ENCODE measurements around the gene TRIM4.
"Not testable (repeated sequence)": the region's sequence is repeated elsewhere in the genome, so short reads cannot be mapped to it uniquely, and the experiment has no call there.

The TRIM4 gene

GRCh38 chr7:99898836-99899235 is 20.5 kb downstream of the TRIM4 start:
- POLR2A ChIA-PET (ENCODE audit: low non-redundant PET): no interaction called here
- DNase-seq (ENCODE audit: low spot score): no peak
- no peak overlapping the region for H3K27ac ChIP-seq
- no peak for TF ChIP-seq CTCF (conservative IDR thresholded peaks at IDR 0.05; ENCODE audit: low read depth)
- CTCF ChIA-PET: interaction anchor here (0.6 kb wide), 1 partner anchor 18 kb away, joined by 3 read pairs; no protein-coding TSS in a partner anchor

- no peak for TF ChIP-seq CTCF (conservative IDR thresholded peaks at IDR 0.05; ENCODE audit: low read depth)
- no peak for DNase-seq (ENCODE audit: low spot score)
- CTCF ChIA-PET: no interaction called here
- POLR2A ChIA-PET (ENCODE audit: low non-redundant PET): no interaction called here
- no peak overlapping the region for H3K27ac ChIP-seq
Measured at GRCh38 chr7:99898023-99898357, 21.3 kb downstream of the TRIM4 start.

GRCh38 chr7:99897322-99898022 is 21.9 kb downstream of the TRIM4 start:
- no peak for TF ChIP-seq CTCF (conservative IDR thresholded peaks at IDR 0.05; ENCODE audit: low read depth)
- ChIA-PET POLR2A (ENCODE audit: low non-redundant PET) (no interaction called here), CTCF (no interaction called here)
- no peak for DNase-seq (ENCODE audit: low spot score)
- no peak overlapping the region for H3K27ac ChIP-seq

- ChIA-PET POLR2A (ENCODE audit: low non-redundant PET) (no interaction called here), CTCF (interaction anchor here (0.6 kb wide), 1 partner anchor 168 kb away, joined by 3 read pairs; no protein-coding TSS in a partner anchor)
- TF ChIP-seq CTCF (conservative IDR thresholded peaks at IDR 0.05; ENCODE audit: low read depth): no peak
- no peak overlapping the region for H3K27ac ChIP-seq
- DNase-seq (ENCODE audit: low spot score): no peak
Measured at GRCh38 chr7:99894738-99895137, 24.6 kb downstream of the TRIM4 start.

GRCh38 chr7:99893280-99893679 is 26.1 kb downstream of the TRIM4 start:
- no peak for TF ChIP-seq CTCF (conservative IDR thresholded peaks at IDR 0.05; ENCODE audit: low read depth)
- H3K27ac ChIP-seq: no peak overlapping the region
- no peak for DNase-seq (ENCODE audit: low spot score)
- ChIA-PET POLR2A (ENCODE audit: low non-redundant PET) (no interaction called here), CTCF (interaction anchor here (0.6 kb wide), 1 partner anchor 19 kb away, joined by 6 read pairs; no protein-coding TSS in a partner anchor)

- H3K27ac ChIP-seq; DNase-seq (ENCODE audit: low spot score); POLR2A ChIA-PET (ENCODE audit: low non-redundant PET); CTCF ChIA-PET: not testable (repeated sequence)
Measured at GRCh38 chr7:99890348-99890747, 29.0 kb downstream of the TRIM4 start.

- DNase-seq (ENCODE audit: low spot score); POLR2A ChIA-PET (ENCODE audit: low non-redundant PET); CTCF ChIA-PET; H3K27ac ChIP-seq: not testable (repeated sequence)
Measured at GRCh38 chr7:99888366-99888765, 31.0 kb downstream of the TRIM4 start.
